HEK293 (cell line): ENCODE data around the gene RNU1-1.
"Not testable (repeated sequence)": the region's sequence is repeated elsewhere in the genome, so short reads cannot be mapped to it uniquely, and the experiment has no call there.

Experiments used
- CTCF ChIP-seq: fragments of 450-650 bp; formaldehyde crosslinking; IDR thresholded peaks from 2 replicates; pipeline ENCODE4 v1.5.1; 2016; ENCODE audit warnings: missing biosample characterization, missing genetic modification characterization
- KLF1 ChIP-seq: fragments of 450-650 bp; formaldehyde crosslinking; IDR thresholded peaks from 2 replicates; pipeline ENCODE4 v1.5.1; 2016; ENCODE audit warnings: missing biosample characterization, missing genetic modification characterization
- PBX3 ChIP-seq: sonication (generic); formaldehyde crosslinking; IDR thresholded peaks from 2 replicates; pipeline ENCODE4 v1.8.1; 2022; ENCODE audit warnings: mild to moderate bottlenecking, moderate library complexity, missing genetic modification reagents
- TCF7L2 ChIP-seq: IDR thresholded peaks from 2 replicates; pipeline ENCODE4 v1.6.1; 2011; ENCODE audit warnings: low read depth, mild to moderate bottlenecking, inconsistent platforms, low read length, moderate library complexity, borderline replicate concordance
- ZBTB1 ChIP-seq: fragments of 450-650 bp; formaldehyde crosslinking; IDR thresholded peaks from 2 replicates; pipeline ENCODE4 v1.5.1; 2016; ENCODE audit warnings: missing biosample characterization, missing genetic modification characterization
- ZNF16 ChIP-seq: fragments of 450-650 bp; formaldehyde crosslinking; IDR thresholded peaks from 2 replicates; pipeline ENCODE4 v1.5.1; 2016; ENCODE audit warnings: low read depth, missing biosample characterization, missing genetic modification characterization
- ZNF24 ChIP-seq: fragments of 450-650 bp; formaldehyde crosslinking; IDR thresholded peaks from 2 replicates; pipeline ENCODE4 v1.5.1; 2016; ENCODE audit warnings: missing biosample characterization, missing genetic modification characterization
- ZNF510 ChIP-seq: fragments of 450-650 bp; formaldehyde crosslinking; IDR thresholded peaks from 2 replicates; pipeline ENCODE4 v1.5.1; 2018; ENCODE audit warnings: mild to moderate bottlenecking, missing genetic modification characterization, missing biosample characterization; ENCODE audit not compliant: insufficient replicate concordance

GRCh38 chr1:16561035-16561434, 47.0 kb upstream of the RNU1-1 start:
- not testable (repeated sequence) for TF ChIP-seq CTCF (tag by site-specific recombination); ZNF16 (tag by site-specific recombination); KLF1; ZNF24 (tag by site-specific recombination); PBX3 (CRISPR knock-in tag); ZBTB1 (tag by site-specific recombination); TCF7L2; ZNF510 (tag by site-specific recombination)
